Measurements from ENCODE around the gene CTBP1.

The CTBP1 gene

GRCh38 chr4:1223841-1224809, 24.8 kb downstream of the CTBP1 start:
- no peak for DNase-seq (ENCODE audit: low spot score)

- no peak for DNase-seq (ENCODE audit: low spot score)
Measured at GRCh38 chr4:1222938-1223690, 25.8 kb downstream of the CTBP1 start.

GRCh38 chr4:1222036-1222789, 26.7 kb downstream of the CTBP1 start:
- no peak for DNase-seq (ENCODE audit: low spot score)

GRCh38 chr4:1221155-1221870, 27.6 kb downstream of the CTBP1 start:
- DNase-seq (ENCODE audit: low spot score): no peak

- DNase-seq (ENCODE audit: low spot score): no peak
Measured at GRCh38 chr4:1220566-1220965, 28.4 kb downstream of the CTBP1 start.

GRCh38 chr4:1219566-1219950, 29.4 kb downstream of the CTBP1 start:
- DNase-seq (ENCODE audit: low spot score): no peak

GRCh38 chr4:1218634-1219565, 30.0 kb downstream of the CTBP1 start:
- no peak for DNase-seq (ENCODE audit: low spot score)

- DNase-seq (ENCODE audit: low spot score): no peak
Measured at GRCh38 chr4:1217366-1217765, 31.6 kb downstream of the CTBP1 start.

- no peak for DNase-seq (ENCODE audit: low spot score)
Measured at GRCh38 chr4:1216869-1217294, 32.0 kb downstream of the CTBP1 start.

- no peak for DNase-seq (ENCODE audit: low spot score)
Measured at GRCh38 chr4:1216076-1216614, 32.8 kb downstream of the CTBP1 start.

GRCh38 chr4:1215141-1216075, 33.5 kb downstream of the CTBP1 start:
- no peak for DNase-seq (ENCODE audit: low spot score)

GRCh38 chr4:1214101-1215095, 34.5 kb downstream of the CTBP1 start:
- no peak for DNase-seq (ENCODE audit: low spot score)

- no peak for DNase-seq (ENCODE audit: low spot score)
Measured at GRCh38 chr4:1213336-1213995, 35.5 kb downstream of the CTBP1 start.

GRCh38 chr4:1212546-1213335, 36.2 kb downstream of the CTBP1 start:
- no peak for DNase-seq (ENCODE audit: low spot score)

- no peak for DNase-seq (ENCODE audit: low spot score)
Measured at GRCh38 chr4:1211891-1212545, 36.9 kb downstream of the CTBP1 start.

- no peak for DNase-seq (ENCODE audit: low spot score)
Measured at GRCh38 chr4:1211371-1211770, 37.6 kb downstream of the CTBP1 start.

Measured in left forelimb (tissue), 1 donor.